ENCODE measurements around the gene PSMB5.

Gene PSMB5

DNA sequence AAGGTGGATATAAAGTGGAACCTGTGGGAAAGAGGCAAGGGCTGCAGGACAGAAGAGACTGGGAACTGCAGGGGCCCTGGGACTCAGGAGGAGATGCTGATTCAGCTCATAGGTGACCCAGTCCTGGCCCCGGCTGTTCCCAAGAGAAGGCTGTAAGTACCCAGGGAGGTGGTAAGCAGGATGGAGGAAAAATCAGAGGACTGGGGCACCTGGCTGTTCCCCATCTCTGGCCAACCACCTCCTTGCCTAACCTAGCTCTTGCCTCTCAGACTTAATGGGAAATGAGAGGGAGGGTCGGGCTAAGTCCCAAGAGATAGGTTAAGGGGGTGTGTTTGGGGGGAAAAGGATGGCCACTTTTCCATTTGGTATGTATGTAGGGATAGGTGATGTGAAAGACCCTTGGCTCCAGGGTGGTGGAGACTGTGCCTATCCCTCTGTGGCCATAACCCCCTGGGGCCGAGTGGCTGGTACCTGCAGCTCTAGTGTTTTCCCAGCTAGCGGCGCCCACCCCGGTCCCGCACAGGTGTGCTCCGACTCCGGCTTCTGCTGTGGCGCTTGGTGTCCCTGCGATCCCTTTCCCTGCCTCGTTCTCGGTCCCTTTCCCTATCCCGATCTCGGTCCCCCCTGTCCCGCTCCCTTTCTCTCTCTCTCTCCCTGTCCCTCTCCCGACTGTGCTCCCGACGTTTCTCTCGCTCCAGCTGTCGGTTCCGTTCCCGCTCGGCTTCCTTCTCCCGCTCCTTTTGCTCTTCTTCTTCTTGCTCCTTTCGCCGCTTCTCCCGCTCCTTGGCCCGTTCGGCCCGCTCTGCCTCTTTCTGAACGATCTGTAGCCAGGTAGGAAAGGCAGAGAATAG, 24.2 kb upstream of the PSMB5 start:
- DNase-seq (ENCODE audit: low read depth): no peak

DNA sequence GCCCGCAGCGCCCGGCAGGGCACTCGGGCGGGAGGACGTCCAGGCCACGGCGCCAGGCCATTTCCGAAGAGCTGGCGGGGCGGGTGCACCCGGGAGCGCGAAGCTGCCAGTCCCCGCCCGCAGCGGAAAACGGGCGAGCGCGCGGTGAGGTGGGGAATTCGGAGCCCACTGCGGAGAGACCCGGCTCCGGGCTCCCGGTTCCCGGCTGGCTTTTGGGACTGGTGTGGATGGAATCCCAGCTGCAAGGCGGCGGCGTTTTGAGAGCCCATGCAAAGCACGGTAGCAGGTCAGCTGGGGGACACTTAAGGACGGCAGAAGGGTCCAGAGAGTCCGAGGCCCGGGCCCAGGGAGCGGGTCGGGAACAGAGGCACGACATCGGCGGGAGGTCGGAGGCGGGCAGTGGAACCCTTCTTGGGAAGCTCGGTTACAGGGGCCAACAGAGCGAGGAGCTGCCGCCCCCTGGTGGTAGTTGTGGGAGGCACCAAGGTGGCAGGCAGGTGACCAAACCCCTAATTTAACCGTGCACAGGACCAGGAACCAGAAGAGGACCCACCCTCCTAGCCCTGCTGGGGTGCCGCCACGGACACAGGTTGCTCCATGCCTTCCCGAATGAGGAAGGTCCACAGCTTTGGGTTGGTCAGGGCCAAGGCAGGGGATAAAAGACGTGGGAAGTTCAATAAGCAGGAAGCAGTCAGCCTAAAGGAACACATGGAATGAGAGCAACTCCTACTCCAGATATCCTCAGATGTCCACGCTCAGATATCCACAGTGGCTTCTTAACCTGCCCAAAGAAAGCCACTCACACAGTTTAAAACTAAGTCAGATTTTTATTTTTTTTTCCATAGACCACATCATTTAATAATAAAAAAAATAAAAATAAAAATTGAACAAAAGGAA, 23.3 kb upstream of the PSMB5 start:
- DNase-seq (ENCODE audit: low read depth): peak; percentile 84

DNA sequence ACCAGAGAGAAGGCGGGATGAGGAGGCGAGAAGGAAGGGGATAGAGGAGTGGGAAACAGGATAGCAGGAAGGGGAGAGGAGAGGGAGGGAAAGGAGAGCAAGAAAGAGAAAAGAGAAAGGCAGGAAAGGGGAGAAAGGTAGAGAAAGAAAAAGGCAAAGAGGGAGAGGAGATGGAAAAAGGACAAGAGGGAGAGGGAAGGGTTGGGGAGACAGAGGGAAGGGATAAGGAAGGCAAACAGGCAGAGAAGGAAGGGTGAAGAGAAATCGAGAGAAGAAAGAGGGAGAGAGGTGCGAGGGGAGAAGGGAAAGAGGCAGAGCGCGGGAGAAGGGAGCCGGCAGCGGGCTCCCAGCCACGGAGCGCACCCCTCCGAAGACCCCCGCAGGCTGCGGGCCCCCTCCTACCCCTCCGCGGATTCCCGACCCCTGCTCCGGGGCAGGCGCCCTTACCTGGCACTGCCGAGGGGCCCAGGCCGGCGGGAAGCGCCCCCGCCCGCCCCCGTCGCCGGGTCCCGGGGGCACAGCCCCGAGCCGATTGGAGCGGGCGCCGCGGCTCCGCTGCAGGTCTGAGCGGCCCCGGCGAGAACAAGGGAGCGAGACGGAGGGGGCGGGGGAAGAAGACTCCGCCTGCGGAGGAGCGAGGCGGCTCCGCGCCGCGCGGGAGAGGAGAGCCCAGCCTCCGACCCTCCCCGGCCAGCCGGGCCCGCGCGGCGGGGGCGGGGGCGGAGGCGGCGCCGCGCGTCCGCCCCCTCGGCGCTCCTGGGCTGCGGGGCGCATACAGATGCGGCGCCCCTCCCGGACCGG, 22.5 kb upstream of the PSMB5 start, which contains the start of gene CDH24:
CDH24 (minus strand) TSS at position 565 of the 801 bp plus-strand sequence. CDS start 1,787 bp downstream, outside the sequence.
- DNase-seq (ENCODE audit: low read depth): peak; percentile 80

DNA sequence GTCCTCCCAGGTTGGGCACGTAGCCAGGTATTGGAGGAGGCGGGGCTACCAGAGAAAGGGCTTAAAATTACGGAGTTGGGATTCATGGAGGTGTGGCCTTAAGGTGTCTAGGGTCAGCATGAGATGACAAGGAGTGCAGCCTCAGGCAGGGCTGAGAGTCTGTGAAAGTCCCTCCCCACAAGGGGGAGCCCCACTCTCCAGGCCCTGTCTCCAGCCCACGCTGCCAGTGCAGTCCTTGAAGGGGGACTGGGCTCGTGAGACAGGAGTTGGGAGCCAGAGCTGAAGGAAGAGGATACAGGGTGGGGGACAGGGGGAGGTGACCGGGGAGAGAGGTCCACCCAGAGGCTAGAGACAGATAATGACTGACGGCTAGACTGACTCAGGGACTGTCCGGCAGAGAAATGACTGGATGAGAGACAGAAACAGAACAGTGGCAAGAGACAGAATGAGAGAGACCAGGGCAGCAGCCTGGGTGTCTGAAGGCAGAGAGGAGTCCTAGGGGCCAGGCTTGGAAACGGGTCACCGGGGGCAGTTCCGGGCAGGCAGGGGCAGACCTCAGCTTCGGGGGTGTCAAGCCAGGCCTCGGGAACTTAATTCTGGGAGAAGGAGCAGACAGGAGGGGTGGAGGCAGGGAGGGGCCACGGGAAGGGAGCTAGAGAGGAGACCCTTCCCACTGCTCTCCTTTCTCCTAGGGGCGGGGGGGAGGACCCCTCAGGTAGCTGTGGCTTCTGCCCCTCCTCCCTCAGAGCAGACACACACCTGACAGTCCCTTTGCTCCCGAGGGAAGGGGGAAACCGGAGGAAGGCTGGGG, 21.6 kb upstream of the PSMB5 start:
- peak; percentile 78 for DNase-seq (ENCODE audit: low read depth)

DNA sequence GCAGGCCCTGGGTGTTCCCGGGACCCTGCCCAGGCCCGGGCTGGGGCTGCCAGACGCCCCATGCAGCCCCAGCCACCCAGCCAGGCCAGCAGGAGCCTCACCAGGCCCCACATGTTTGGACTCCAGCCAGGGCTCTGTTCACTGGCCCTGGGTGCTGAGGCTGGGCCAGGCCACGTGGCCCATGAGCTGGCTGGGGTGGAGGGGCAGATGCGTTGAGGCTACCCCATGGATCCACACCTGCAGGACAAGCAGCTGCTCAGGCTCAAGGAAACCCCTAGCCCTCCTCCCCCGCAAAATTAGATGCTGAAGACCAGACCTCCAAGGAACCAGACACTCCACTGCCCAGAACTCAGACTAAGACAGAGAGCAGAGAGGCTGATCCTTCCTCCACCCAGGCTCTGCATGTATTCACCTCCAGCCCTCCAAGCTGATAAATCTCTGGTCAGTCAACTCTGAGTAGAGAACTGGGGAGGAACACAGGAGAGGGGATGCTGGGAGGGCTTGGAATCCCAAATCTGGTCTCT, 21.0 kb upstream of the PSMB5 start:
- DNase-seq (ENCODE audit: low read depth): peak; percentile 46

DNA sequence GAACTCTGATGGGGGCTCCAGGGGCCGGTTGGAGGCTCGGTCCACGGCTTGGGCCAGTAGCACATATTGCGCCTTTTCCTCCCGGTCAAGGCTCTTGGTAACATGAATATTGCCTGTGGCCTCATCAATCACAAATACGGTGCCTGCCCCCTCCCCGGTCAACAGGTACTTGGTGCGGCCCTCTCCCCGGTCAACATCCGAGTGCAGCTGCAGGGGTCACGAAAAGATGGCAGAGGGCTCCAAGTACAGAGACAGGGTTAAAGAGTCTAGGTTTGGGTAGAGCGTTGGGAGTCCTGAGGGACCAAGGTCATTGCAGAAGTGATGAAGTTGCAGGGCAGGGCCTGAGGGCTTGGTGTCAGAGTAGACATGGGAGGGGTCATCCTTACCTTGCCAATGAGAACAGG, 20.4 kb upstream of the PSMB5 start:
- no peak for DNase-seq (ENCODE audit: low read depth)

DNA sequence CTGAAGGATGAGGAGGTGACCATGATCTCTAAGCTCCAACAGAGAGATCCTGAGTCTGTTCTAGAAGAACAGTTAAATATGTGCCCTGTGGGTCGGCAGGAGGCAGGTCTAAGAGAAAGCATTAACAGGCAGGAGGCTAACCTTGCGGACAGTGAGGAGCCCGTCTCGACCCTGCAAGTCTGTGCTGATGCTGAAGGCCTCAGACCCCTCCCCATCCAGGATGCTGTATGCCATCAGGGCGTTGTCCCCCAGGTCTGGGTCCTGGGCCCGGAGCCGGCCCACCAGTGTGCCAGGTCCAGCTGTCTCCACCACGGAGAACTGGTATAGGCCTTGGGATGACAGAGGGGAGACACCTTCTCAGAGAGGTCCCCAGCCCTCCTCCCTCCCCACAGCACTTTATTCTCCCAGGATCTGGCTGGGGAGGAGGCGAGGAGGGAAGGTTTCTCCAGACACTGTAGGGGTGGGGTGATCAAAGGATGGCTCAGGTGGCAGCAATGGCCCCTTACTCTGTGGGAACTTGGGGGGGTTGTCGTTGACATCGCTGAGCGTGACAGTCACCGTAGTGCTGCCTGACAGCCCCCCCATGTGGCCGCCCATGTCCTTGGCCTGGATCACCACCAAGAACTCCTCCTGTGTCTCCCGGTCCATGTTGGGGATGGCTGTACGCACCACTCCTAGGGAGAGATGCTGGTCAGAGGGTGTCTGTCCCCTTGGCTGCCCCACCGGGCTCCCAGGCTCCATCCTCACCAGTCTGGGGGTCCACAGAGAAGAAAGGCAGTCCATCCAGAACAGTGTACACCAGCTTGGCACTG, 19.5 kb upstream of the PSMB5 start:
- peak; percentile 31 for DNase-seq (ENCODE audit: low read depth)

DNA sequence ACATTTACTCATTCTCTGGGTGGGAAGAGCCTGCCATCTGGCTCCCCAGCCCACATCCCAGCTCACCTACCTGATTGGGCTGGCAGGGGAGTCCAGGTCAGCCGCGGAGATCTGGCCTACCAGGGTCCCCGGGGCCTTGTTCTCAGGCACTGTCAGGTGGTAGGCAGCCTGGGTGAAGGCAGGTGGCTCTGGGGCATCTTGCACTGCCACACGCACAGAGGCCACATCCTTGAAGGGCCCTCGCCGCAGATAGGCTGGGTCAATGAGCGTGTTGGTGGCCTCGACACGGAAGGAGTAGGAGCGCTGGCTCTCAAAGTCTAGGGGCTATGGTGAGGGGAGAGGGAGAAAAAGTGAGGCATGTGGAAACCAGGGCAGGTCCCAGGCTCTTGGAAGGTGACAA, 18.7 kb upstream of the PSMB5 start:
- no peak for DNase-seq (ENCODE audit: low read depth)

DNA sequence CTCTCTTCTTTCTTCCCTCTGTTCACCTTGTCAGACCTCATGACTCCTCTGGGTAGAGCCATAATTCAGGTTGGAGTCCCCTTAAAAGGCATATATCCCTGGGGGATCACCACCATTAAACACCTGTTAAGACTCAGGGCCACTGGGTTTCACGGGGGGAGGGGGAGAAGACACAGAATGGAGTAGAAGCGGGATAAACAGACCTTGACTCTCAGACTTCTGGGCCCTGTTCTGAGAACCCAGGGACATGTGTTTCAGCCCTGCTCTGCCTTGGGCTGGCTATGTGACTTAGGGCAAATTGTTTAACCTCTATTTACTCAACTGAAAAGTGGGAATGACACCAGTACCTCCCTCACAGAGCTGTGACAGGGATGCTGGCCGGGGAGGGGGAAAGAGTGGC, 18.0 kb upstream of the PSMB5 start:
- DNase-seq (ENCODE audit: low read depth): no peak

DNA sequence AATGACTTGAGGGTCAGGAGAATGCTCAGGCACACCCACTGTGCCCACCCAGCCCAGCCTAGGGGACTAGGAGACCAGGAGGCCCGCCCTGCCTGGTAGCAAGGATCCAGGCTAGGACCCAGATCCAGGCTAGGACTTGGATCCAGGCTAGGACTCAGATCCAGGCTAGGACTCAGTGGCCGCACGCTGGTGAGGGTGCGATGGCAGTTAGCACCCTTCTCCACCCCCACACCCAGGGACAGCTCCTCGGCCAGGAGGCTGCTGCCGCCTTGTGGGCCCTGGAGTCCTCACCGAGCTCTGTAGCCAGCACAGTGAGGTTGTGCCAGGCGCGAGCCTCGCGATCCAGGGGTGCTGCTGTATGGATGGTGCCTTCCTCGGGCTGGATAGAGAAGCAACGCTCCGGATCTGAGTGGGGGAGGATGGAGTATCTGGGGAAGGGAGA, 17.5 kb upstream of the PSMB5 start:
- DNase-seq (ENCODE audit: low read depth): no peak

DNA sequence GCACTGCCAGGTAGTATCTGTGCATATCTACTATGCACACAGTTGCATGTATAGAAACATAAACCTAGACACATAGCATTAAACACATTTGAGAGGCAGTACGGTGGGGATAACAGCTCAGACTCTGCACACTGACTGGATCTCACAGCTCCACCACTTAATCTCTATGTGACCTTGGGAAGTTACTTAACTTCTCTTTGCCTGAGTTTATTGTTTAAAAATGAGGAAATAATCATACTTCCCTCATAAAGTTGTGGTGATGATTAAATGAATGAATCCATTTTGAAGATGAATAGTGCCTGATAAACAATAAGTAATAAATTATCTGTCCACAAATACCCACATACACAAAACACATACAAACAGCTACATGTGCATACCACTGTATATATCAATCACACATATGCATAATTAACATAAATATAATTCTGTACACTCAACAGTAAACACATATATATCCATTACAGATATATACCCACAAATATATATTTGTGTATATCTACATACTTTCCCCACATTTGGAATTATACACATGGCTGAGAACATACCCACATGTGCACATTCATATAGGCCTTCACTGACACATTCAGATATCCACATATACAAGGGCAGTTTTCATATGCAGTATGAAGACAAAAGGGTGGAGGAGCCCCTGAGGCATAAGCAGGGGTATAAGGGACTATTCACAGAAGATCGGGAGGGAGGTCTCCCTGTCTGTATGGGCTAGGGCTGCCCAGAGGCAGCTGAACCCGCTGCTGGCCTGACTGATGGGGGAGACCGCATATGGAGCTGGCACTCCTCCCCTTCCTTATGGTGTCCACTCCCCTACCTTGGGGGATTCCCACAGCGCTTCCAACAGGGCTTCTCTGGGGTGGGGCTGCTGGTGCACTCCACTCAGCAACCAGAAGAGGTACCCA, 16.7 kb upstream of the PSMB5 start:
- no peak for DNase-seq (ENCODE audit: low read depth)

DNA sequence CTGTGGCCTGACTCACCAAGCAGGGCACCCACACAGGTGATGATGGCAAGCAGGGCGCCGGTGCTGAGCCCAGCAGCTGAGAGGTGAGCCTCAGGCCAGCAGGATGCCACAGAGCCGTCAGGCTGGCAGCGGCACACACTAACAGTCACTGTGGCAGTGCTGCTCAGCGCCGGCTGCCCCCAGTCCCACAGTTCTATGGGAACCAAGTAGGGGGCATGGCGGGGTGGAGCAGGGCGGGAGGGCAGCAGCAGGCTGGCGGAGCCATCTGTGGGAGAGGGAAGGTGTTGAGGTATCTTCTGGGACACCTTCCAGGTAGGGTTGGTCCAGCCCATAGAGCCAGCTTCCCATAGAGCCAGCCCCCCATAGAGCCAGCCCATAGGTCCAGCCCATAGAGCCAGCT, 14.3 kb upstream of the PSMB5 start:
- DNase-seq (ENCODE audit: low read depth): no peak

DNA sequence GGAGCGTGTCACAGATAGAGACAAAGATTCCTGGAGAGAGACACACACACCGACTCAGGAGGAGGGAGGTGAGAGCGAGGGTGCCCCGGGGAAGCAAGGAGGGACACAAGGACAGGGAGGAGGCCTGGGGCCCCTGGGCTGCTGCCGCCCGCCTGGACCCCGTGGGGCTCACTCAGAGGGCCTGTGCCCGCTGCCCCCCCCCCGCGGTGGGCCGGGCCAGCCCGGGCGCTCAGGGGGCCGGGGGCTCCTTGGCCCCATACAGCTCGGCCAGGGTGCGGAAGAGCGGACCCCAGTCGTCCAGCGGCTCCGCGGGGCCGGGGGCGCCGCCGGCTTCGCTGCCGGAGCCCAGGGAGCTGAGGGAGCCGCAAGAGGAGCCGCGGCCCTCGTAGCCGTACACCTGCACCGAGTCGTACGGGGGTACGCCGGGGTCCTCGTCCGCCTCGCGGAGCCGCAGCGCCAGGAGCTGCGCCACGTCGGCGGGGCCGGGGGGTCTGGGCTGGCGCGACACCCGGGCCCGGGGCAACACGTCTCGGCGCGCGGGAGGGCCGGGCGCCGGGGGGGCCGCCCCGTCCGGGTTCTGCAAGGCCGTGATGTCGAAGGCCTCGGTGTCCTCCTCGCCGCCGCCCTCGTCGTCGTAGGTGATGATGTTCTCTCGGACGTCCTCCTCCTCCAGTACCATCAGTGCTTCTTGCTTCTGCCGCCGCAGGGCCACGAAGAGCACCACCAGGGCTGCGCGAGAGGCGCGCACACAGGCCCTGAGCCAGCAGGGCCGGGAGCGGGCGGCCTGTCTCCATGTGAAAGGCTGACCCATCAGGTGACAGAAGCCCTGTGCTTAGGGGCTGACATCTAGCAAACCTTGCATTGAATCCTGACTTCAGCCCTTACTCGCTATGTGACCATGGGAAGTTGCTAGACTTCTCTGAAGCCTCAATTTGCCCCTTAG, 13.3 kb upstream of the PSMB5 start:
- no peak for DNase-seq (ENCODE audit: low read depth)

DNA sequence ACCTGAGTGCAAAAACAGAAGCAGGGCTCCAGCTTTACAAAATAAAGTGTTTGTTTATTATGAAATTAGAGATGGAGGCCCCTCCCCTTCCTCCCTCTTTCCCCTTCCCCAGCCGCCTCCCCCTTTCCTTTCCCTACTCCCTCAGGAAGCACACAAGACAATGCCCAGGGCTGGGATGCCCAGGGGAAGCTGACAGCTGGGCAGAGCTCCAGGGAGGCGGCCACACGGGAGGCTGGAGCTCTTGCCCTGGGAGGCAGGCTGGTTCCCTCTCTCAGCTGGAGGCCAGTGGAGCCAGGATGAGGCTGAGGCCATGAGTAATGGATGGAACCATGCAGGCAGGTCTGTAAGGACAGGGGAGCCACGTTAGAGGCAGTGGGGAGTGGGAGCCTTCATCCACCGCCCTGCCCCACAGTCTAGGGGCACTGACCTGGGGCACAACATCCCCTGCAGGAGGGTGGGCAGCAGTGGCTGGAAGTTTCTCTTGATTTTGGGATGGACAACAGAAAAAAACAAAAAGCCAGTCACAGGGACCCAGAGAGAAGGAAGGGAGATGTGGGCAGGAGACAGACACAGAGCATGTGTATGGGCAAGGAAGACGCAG, 12.4 kb upstream of the PSMB5 start:
- peak; percentile 46 for DNase-seq (ENCODE audit: low read depth)

DNA sequence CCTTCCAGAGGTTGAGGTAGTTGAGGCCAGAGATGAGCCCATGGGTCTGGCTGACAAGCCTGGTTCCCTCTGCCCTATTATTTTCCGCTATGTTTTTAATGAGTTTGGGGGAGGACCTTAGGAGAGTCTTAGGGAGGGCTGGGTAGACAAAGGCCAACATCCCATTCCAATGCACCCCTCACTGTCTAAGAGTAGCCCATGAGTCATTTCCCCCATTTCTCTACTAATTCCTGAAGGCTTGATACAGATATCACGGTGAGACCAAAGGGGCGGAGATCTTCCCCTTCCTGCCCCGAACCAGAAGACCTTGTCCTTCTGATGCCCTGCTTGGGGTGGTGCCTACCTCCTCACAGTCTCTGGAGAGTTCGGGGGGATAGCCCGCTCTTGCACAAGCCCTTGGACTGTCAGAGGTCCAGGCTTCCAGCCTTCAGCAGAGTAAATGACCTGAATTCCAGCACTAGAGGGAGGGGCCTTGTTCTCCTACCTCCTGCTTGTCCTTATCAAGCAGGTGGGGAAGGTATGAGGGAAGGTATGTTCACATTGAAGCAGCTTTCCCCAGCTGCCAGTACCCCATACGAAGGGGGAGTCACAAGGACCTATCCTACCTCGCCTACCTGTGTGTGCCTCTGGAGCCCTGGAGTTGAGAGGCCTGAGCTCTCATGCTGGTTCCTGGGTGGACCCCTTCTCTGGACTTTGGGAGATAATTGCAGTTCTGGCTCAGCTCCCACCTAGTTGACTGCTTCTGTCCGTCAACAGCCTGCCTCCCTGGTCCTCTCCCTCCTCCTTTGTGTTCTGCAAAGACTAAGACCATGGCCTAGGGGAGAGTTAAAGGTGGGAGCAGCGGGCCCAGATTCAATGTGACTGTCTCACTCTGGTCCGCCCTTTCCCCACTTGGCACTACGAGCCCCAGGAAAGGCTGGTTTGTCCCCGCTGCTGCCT, 11.0 kb upstream of the PSMB5 start:
- peak; percentile 42 for DNase-seq (ENCODE audit: low read depth)

DNA sequence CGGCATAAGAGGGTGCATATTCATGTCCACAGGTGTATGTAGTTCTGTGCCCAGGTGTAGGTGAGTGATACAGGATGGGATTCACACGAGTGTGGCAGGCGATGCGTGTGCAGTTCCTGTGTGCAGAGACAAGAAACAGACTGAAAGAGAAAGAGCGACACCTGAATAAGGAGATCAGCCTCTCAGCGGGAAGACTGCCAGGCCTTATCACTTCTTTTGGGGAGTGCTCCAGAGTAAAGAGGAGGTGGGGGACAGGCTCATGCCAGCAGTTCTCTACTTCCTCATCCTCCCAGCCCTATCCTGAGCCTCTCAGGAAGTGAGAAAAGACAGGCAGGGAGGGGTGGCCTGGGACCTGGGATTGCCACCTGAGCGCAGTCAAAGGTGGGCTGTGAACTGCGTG, 10.1 kb upstream of the PSMB5 start:
- DNase-seq (ENCODE audit: low read depth): no peak
